OCI-LY1 (cell line): ENCODE data around the gene TMEM63B.
A peak's percentile ranks its signal among the peaks of the same experiment; 100 is the strongest.

ENCODE experiments used
- EZH2 ChIP-seq: fragments of 200-600 bp; sonication (generic), shearing (Covaris generic); IDR thresholded peaks from 2 replicates; pipeline ENCODE4 v1.8.0; 2017; ENCODE audit warnings: borderline replicate concordance, mixed run types, mild to moderate bottlenecking, antibody characterized with exemption, low read length, moderate library complexity, mixed read lengths
- TF ChIP-seq, protein P1 (sequence below): fragments of 200-600 bp; sonication (generic), shearing (Covaris generic); IDR thresholded peaks from 2 replicates; pipeline ENCODE4 v1.5.1; 2017; ENCODE audit warnings: mild to moderate bottlenecking, antibody characterized with exemption, low read length, moderate library complexity, mixed read lengths

DNA sequence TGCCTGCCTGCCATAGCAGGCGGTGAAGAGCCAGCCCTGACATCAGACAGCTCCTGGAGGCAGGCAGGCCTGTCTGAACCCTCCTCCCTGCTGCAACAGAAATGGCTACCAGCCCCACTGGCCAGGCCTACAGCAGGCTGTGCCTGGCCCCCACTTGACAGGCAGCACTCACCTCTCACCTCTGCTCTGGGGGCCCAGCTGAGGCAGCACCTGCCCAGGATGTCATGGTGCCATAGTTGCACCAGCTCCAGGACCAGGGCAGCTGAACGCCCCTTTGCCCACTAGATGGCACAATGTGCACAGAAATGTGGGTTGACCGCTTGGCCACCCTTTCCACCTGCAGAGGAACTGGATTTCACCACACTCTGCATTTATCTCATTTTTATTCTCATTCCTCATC lies 30.7 kb upstream of the TMEM63B start:
- TF ChIP-seq, protein P1, sequence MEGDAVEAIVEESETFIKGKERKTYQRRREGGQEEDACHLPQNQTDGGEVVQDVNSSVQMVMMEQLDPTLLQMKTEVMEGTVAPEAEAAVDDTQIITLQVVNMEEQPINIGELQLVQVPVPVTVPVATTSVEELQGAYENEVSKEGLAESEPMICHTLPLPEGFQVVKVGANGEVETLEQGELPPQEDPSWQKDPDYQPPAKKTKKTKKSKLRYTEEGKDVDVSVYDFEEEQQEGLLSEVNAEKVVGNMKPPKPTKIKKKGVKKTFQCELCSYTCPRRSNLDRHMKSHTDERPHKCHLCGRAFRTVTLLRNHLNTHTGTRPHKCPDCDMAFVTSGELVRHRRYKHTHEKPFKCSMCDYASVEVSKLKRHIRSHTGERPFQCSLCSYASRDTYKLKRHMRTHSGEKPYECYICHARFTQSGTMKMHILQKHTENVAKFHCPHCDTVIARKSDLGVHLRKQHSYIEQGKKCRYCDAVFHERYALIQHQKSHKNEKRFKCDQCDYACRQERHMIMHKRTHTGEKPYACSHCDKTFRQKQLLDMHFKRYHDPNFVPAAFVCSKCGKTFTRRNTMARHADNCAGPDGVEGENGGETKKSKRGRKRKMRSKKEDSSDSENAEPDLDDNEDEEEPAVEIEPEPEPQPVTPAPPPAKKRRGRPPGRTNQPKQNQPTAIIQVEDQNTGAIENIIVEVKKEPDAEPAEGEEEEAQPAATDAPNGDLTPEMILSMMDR = peak; percentile 87
- TF ChIP-seq EZH2 = no peak
